HepG2 (cell line): ENCODE data around the gene TUBA4B.
A peak's percentile ranks its signal among the peaks of the same experiment; 100 is the strongest.

ENCODE experiments used
- FOSL2 ChIP-seq: sonication (generic); formaldehyde crosslinking; IDR thresholded peaks from 2 replicates; pipeline ENCODE4 v1.4.0; 2020; ENCODE audit warnings: missing genetic modification reagents
- HNF4G ChIP-seq, 2 experiments: sonication (generic) in 1 of 2; formaldehyde crosslinking in 1 of 2; IDR thresholded peaks; 2 replicates each; pipeline versions ENCODE4 v1.4.0 to v1.6.1; 2011 to 2020; ENCODE audit warnings: borderline replicate concordance in 2 of 2, low read depth in 2 of 2, mild to moderate bottlenecking in 2 of 2, low read length in 1 of 2, missing genetic modification reagents in 1 of 2, moderate library complexity in 1 of 2
- IRF2 ChIP-seq: IDR thresholded peaks from 2 replicates; pipeline ENCODE4 v1.6.1; 2018; ENCODE audit warnings: missing genetic modification reagents, missing compliant biosample characterization
- NR2C2 ChIP-seq: sonication (generic); formaldehyde crosslinking; IDR thresholded peaks from 2 replicates; pipeline ENCODE4 v1.4.0; 2020; ENCODE audit warnings: missing genetic modification reagents, mild to moderate bottlenecking, moderate library complexity, borderline replicate concordance
- POLR2AphosphoS5 ChIP-seq: IDR thresholded peaks from 2 replicates; pipeline ENCODE4 v1.6.1; 2012; ENCODE audit warnings: low read depth, low read length
- TARDBP ChIP-seq: sonication (generic); formaldehyde crosslinking; IDR thresholded peaks from 2 replicates; pipeline ENCODE4 v1.8.0; 2022; ENCODE audit warnings: mild to moderate bottlenecking, missing genetic modification reagents
- TF ChIP-seq, protein P1 (sequence below): sonication (generic); formaldehyde crosslinking; IDR thresholded peaks from 2 replicates; pipeline ENCODE4 v1.8.0; 2022; ENCODE audit warnings: low read depth, missing genetic modification reagents
- TF ChIP-seq, protein P2 (sequence below): sonication (generic); formaldehyde crosslinking; IDR thresholded peaks from 2 replicates; pipeline ENCODE4 v1.5.0; 2020; ENCODE audit warnings: mild to moderate bottlenecking, missing genetic modification reagents, moderate library complexity
- TF ChIP-seq, protein P3 (sequence below): sonication (generic); formaldehyde crosslinking; IDR thresholded peaks from 2 replicates; pipeline ENCODE4 v1.8.1; 2022; ENCODE audit warnings: mild to moderate bottlenecking, missing genetic modification reagents

DNA sequence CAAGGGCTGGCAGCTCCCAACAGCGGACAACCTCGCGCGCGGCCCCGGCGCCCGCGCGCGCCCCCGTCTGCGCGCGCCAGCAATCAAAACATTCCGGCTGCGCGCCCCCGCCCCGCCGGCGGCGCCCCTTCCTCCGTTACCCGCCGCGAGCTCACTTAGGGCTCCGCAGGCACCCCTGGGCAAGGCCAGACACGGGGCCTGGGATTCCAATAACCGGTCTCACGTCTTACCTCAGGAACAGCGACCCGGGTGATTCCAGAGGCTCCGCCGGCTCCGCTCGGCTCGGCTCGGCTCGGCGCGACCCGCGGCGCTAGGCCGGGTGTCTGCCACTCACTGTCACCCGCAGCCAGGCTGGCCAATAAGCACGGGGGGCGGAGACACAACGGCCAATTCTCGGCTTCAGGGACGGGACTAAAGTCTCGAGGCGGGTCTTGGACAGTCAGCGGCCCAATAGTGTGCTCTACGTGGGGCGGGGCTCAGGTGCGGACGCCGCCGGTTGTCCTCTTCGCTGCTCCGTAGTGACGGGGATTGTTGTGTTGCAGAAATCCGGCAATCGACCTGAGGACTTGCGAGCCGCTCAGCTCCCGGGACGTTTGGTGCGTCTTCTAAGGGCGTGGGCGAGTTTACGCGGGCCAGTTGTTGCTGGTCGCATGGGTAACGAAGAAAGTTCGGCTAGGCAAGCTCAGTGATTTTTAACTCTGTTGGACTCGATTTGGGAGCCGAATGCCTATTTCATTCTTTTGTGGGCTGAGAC lies 23.6 kb upstream of the TUBA4B start, which contains the start of the genes ANKZF1 and ATG9A:
- TF ChIP-seq, protein P1, sequence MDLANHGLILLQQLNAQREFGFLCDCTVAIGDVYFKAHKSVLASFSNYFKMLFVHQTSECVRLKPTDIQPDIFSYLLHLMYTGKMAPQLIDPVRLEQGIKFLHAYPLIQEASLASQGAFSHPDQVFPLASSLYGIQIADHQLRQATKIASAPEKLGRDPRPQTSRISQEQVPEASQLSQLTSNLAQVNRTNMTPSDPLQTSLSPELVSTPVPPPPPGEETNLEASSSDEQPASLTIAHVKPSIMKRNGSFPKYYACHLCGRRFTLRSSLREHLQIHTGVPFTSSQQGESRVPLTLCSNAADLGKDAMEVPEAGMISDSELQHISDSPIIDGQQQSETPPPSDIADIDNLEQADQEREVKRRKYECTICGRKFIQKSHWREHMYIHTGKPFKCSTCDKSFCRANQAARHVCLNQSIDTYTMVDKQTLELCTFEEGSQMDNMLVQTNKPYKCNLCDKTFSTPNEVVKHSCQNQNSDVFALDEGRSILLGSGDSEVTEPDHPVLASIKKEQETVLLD (CRISPR knock-in tag), result no peak
- TF ChIP-seq, protein P2, sequence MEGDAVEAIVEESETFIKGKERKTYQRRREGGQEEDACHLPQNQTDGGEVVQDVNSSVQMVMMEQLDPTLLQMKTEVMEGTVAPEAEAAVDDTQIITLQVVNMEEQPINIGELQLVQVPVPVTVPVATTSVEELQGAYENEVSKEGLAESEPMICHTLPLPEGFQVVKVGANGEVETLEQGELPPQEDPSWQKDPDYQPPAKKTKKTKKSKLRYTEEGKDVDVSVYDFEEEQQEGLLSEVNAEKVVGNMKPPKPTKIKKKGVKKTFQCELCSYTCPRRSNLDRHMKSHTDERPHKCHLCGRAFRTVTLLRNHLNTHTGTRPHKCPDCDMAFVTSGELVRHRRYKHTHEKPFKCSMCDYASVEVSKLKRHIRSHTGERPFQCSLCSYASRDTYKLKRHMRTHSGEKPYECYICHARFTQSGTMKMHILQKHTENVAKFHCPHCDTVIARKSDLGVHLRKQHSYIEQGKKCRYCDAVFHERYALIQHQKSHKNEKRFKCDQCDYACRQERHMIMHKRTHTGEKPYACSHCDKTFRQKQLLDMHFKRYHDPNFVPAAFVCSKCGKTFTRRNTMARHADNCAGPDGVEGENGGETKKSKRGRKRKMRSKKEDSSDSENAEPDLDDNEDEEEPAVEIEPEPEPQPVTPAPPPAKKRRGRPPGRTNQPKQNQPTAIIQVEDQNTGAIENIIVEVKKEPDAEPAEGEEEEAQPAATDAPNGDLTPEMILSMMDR, result peak; percentile 9; the same call in 1 of the 2 replicates
- peak; percentile 74; the same call in 1 of the 2 replicates for TF ChIP-seq IRF2 (CRISPR knock-in tag)
- TF ChIP-seq HNF4G (IDR thresholded peaks at IDR 0.05; ENCODE audit: borderline replicate concordance, low read depth, low read length), result 0 out of 2 replicates have a peak, but pooled peaks have one; percentile 39
- TF ChIP-seq HNF4G (CRISPR knock-in tag; IDR thresholded peaks at IDR 0.05; ENCODE audit: borderline replicate concordance, low read depth), result no peak
- TF ChIP-seq POLR2AphosphoS5, result peak; percentile 97
- TF ChIP-seq, protein P3, sequence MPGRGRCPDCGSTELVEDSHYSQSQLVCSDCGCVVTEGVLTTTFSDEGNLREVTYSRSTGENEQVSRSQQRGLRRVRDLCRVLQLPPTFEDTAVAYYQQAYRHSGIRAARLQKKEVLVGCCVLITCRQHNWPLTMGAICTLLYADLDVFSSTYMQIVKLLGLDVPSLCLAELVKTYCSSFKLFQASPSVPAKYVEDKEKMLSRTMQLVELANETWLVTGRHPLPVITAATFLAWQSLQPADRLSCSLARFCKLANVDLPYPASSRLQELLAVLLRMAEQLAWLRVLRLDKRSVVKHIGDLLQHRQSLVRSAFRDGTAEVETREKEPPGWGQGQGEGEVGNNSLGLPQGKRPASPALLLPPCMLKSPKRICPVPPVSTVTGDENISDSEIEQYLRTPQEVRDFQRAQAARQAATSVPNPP, result peak; percentile 70; the same call in 1 of the 2 replicates
- TF ChIP-seq NR2C2 (CRISPR knock-in tag), result peak; percentile 47
- peak; percentile 60 for TF ChIP-seq TARDBP (CRISPR knock-in tag)
- peak; percentile 64 for TF ChIP-seq FOSL2 (CRISPR knock-in tag)
